AG09309 (cell line): ENCODE data around the gene TRAF2.

ENCODE experiments used
- DNase-seq: peaks from one replicate; pipeline ENCODE4 v3.0.0-alpha.2; 2010; ENCODE audit warnings: low read depth
- H3K4me3 ChIP-seq: 2 replicates; pipeline ENCODE4 v1.5.1; 2011; ENCODE audit warnings: mild to moderate bottlenecking, low read depth, low read length, moderate library complexity; ENCODE audit not compliant: control insufficient read depth
- CTCF ChIP-seq: IDR thresholded peaks from 2 replicates; pipeline ENCODE4 v1.5.1; 2011; ENCODE audit warnings: mild to moderate bottlenecking, low read depth, low read length, inconsistent platforms; ENCODE audit not compliant: insufficient read depth, control insufficient read depth; ENCODE audit errors: missing control alignments

TRAF2 gene

GRCh38 chr9:136857166-136857565, 29.1 kb upstream of the TRAF2 start:
- no peak overlapping the region for H3K4me3 ChIP-seq
- TF ChIP-seq CTCF, result no peak

GRCh38 chr9:136857581-136858412, 28.5 kb upstream of the TRAF2 start:
- no peak overlapping the region for H3K4me3 ChIP-seq
- TF ChIP-seq CTCF, result no peak
- DNase-seq, result no peak

More at GRCh38 chr9:136857166-136857565, 29.1 kb upstream of the TRAF2 start:
- no peak for DNase-seq

GRCh38 chr9:136858452-136858843, 27.9 kb upstream of the TRAF2 start:
- no peak overlapping the region for H3K4me3 ChIP-seq
- TF ChIP-seq CTCF, result no peak
- DNase-seq, result no peak

GRCh38 chr9:136858844-136859757, 27.2 kb upstream of the TRAF2 start:
- no peak overlapping the region for H3K4me3 ChIP-seq
- DNase-seq, result no peak
- TF ChIP-seq CTCF, result no peak

- TF ChIP-seq CTCF, result no peak
- H3K4me3 ChIP-seq, result no peak overlapping the region
- DNase-seq, result no peak
These were observed 25.8 kb upstream of the TRAF2 start for GRCh38 chr9:136860529-136860928.

- TF ChIP-seq CTCF, result no peak
- H3K4me3 ChIP-seq, result no peak overlapping the region
- DNase-seq, result no peak
These were observed 25.1 kb upstream of the TRAF2 start for GRCh38 chr9:136860933-136861873.
